Stomach smooth muscle (tissue), 2 donors: ENCODE results near the gene WBP4.

ENCODE experiments used
- H3K27ac ChIP-seq: one replicate; pipeline ENCODE4 v1.7.0; 2013; ENCODE audit warnings: mild to moderate bottlenecking, low read length, inconsistent platforms
- H3K27me3 ChIP-seq, 2 donors: one replicate each; pipeline ENCODE4 v1.7.0; 2013; ENCODE audit warnings: low read length in 2 of 2; ENCODE audit not compliant: insufficient read depth in 2 of 2, control insufficient read depth in 1 of 2
- H3K36me3 ChIP-seq, 2 donors: one replicate each; pipeline ENCODE4 v1.7.0; 2013; ENCODE audit warnings: low read length in 2 of 2; ENCODE audit not compliant: control insufficient read depth in 2 of 2, insufficient read depth in 2 of 2
- H3K4me1 ChIP-seq: one replicate; pipeline ENCODE4 v1.7.0; 2013; ENCODE audit warnings: low read length; ENCODE audit not compliant: control insufficient read depth, insufficient read depth
- H3K4me3 ChIP-seq, 2 donors: one replicate each; pipeline ENCODE4 v1.7.0; 2013; ENCODE audit warnings: low read length in 2 of 2
- H3K9ac ChIP-seq, 2 donors: one replicate each; pipeline ENCODE4 v1.7.0; 2013; ENCODE audit warnings: low read length in 2 of 2, mild to moderate bottlenecking in 1 of 2
- H3K9me3 ChIP-seq, 2 donors: one replicate each; pipeline ENCODE4 v1.7.0; 2013; ENCODE audit warnings: low read length in 2 of 2; ENCODE audit not compliant: control insufficient read depth in 2 of 2
- donor health status: healthy.
- donor health status: Pancreatic carcinoma.

Gene WBP4

DNA sequence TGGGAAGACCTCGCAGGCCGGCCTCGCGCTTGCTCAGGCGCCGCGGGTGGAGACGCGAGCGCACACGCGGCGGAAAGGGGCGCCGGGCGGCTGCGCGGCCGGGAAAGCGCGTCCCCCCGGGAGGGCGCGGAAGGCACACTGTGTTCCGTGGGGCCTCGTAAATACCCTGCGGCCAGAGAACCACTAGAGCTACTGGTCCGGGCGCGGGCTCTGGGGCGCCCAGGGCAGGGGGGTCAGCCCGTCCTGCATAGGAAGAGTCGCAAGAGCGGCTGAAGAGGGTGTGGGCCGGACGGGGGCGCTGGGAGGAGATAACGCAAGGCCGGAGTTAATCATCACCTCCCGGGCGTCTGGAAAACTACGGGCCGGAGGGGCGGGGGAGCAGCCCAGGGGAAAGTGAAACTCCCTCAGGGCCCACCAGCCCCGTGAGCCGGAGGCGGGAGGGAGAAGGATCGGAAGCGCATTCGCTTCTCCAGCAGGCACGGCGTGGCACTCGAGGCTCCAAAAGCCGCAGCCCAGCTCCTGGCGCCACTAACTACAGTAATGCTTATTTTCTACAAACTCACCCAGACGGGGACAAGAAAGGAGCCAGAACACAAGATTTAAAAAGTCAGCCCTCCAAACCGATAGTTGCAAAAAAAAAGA is 1.1 kb upstream of the WBP4 start:
- H3K27ac ChIP-seq: peak overlapping the region; percentile 90
- peak overlapping the region; percentile 89 to 93 for H3K9ac ChIP-seq
- no peaks in the 10 kb centered on the region for H3K9me3 ChIP-seq
- no peaks in the 10 kb centered on the region for H3K36me3 ChIP-seq
- H3K4me1 ChIP-seq: peaks cover 22% of the 10 kb centered on the region
- H3K4me3 ChIP-seq: peak overlapping the region; percentile 89 to 91
- H3K27me3 ChIP-seq: no peaks in the 10 kb centered on the region

DNA sequence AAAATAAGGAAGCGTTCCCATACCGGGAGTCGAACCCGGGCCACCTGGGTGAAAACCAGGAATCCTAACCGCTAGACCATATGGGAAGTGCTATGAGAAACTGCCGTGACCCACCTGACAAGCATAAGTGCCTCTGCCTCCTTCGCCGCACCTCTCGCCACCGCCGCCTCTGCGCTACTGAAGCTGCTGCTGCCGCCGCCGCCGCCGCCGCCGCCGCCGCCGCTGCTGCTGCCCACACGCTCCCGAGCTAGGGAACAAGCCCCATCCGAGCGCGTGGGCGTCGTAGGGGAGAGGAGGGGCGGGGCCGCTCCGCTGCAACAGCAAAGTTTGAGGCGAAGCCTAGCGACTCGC is 610 bp upstream of the WBP4 start:
- Histone ChIP-seq H3K9ac (peak overlapping the region; percentile 89 to 93), H3K27me3 (no peaks in the 10 kb centered on the region), H3K4me3 (peak overlapping the region; percentile 89 to 91), H3K27ac (peak overlapping the region; percentile 90), H3K9me3 (no peaks in the 10 kb centered on the region), H3K36me3 (peaks cover 0 to 3% of the 10 kb centered on the region in 2 donors), H3K4me1 (peaks cover 20% of the 10 kb centered on the region)

DNA sequence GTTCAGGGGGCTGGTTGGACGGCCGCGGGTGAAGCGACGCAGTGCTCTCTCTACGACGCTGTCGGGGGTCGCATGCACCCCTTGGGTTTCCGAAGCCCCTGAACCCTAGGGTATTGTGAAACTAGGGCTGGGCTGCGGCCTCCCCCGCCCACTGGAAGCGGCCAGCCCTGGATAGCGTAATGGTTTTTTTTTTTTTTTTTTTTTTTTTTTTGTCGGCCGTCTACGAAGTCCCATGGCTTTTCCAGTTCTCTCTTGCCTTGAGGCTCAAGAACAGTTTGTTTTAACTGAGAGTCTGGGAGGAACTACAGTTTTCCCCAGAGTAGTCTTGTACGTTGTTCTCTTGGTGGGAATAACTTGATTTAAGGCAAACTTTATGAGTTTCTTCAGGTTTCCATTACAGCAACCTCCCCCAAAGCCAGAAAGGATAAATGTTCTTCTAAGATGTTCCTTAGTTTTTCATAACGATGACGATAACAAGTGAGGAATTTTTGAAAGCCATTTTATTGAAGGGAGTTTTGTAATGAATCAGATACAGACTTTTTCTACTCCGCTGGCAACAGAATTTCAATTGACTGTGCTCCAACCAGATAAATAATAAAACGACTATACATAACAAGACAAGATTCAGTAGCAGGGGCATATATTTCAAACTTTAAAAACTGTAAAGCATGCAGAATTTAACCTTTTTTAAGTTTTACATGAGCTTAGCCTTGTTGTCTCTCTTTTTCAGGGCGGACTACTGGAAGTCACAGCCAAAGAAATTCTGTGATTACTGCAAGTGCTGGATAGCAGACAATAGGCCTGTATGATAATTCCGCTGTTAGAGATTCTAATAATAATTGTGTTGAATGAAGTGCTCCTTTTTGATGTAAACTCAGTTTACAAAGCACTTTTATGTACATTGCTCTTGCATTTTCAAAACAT is 867 bp downstream of the WBP4 start:
- H3K4me3 ChIP-seq: peak overlapping the region; percentile 89 to 91
- peak overlapping the region; percentile 90 for H3K27ac ChIP-seq
- peak overlapping the region; percentile 89 to 93 for H3K9ac ChIP-seq
- peaks cover 5 to 10% of the 10 kb centered on the region in 2 donors for H3K36me3 ChIP-seq
- H3K4me1 ChIP-seq: peaks cover 16% of the 10 kb centered on the region
- no peaks in the 10 kb centered on the region for H3K9me3 ChIP-seq
- H3K27me3 ChIP-seq: no peaks in the 10 kb centered on the region

DNA sequence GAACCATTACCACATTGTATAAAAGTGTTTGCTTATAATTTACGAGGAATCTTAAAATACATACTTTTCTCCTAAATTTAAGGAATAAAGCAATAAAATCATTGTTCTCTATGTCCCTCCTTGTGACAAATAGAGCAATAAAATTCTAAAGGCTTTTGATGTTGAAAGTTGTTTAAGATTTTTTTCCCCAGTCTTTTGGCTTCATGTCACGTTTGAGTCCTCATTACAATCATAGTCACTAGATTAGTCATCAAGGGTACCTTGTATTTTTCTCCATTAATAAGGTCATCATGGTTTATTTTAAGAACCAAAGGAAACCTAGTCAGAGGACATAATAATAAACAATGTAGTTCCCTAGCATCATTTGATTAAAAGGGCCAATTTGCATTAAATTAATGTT is 3.2 kb downstream of the WBP4 start:
- Histone ChIP-seq H3K4me3 (no peak overlapping the region), H3K9ac (peak overlapping the region in 1 of 2 donors; percentile 19), H3K36me3 (peaks cover 12 to 24% of the 10 kb centered on the region in 2 donors), H3K27ac (peak overlapping the region; percentile 3), H3K27me3 (no peaks in the 10 kb centered on the region), H3K4me1 (peaks cover 13% of the 10 kb centered on the region), H3K9me3 (no peaks in the 10 kb centered on the region)

DNA sequence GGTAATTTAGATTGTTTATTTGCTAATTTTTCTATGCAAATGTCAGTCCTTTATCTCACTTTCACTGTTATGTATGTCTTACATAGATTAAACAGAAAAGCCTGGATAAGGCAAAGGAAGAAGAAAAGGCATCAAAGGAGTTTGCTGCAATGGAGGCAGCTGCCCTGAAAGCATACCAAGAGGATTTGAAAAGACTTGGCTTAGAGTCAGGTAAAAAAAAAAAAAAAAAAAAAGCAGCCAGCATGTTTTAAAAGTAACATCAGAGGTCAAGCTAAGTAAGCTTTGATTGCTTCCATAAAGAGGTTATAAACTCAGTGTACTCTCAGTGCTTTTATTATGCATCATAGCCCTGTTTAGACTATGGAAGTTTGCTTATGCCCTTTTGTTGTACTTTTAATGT is 3.8 kb downstream of the WBP4 start:
- no peaks in the 10 kb centered on the region for H3K9me3 ChIP-seq
- peak overlapping the region in 1 of 2 donors; percentile 19 for H3K9ac ChIP-seq
- H3K36me3 ChIP-seq: peaks cover 14 to 27% of the 10 kb centered on the region in 2 donors
- peaks cover 13% of the 10 kb centered on the region for H3K4me1 ChIP-seq
- H3K27ac ChIP-seq: peak overlapping the region; percentile 3
- H3K4me3 ChIP-seq: no peak overlapping the region
- no peaks in the 10 kb centered on the region for H3K27me3 ChIP-seq

DNA sequence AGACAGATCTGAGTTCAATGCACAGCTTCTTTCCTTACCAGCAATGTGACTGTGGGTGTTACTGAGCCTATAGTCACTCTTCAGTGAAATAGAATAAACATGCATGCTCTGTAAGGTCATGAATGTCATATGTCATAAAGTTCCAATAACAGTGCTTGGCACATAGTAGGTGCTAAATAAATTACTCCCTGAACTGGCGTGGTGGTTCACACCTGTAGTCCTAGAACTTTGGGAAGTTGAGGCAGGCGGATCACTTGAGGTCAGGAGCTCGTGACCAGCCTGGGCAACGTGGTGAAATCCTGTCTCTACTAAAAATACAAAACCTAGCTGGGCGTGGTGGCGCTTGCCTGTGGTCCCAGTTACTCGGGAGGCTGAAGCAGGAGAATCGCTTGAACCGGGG is 13.2 kb downstream of the WBP4 start:
- H3K9me3 ChIP-seq: no peaks in the 10 kb centered on the region
- no peaks in the 10 kb centered on the region for H3K27me3 ChIP-seq
- no peaks in the 10 kb centered on the region for H3K4me1 ChIP-seq
- H3K36me3 ChIP-seq: peaks cover 34 to 64% of the 10 kb centered on the region in 2 donors
- H3K27ac ChIP-seq: no peak overlapping the region
- no peak overlapping the region for H3K9ac ChIP-seq
- no peak overlapping the region for H3K4me3 ChIP-seq

DNA sequence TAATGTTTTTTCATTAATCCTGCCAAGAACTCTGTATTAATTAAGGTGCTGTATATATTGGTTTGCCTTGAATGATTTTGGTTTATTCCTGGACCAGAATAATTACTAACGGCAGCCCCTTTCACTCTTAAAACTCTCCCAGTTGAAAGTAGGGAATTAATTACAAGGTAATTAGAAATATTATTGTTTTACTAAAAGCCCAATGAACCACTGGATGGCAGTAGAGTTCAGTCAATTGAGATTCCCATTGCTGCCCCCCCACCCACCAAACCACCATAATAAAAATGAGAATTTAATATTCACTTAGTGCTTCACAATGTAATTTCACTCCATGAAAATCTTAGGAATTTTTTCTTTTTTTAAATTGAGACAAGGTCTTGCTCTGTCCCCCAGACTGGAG is 13.7 kb downstream of the WBP4 start:
- Histone ChIP-seq H3K4me3 (no peak overlapping the region), H3K9me3 (no peaks in the 10 kb centered on the region), H3K9ac (no peak overlapping the region), H3K27me3 (no peaks in the 10 kb centered on the region), H3K36me3 (peaks cover 32 to 64% of the 10 kb centered on the region in 2 donors), H3K27ac (no peak overlapping the region), H3K4me1 (no peaks in the 10 kb centered on the region)

DNA sequence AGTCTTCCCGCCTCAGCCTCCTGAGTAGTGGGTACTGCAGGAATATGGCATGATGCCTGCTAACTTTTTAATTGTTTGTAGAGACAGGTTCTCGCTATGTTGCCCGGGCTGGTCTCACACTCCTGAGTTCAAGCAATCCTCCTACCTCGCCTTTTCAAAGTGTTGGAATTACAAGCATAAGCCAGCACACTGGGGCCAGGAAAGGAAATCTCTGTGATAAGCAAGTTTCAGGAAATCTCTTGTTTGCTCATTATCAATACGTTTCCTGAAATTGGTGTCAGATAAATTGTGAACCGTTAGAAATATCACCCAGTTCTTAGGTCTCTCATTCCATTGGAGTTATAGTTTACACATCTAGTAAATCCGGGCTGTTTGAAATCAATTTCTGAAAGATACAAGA is 14.2 kb downstream of the WBP4 start:
- Histone ChIP-seq H3K27ac (no peak overlapping the region), H3K4me3 (no peak overlapping the region), H3K36me3 (peaks cover 28 to 60% of the 10 kb centered on the region in 2 donors), H3K4me1 (no peaks in the 10 kb centered on the region), H3K27me3 (no peaks in the 10 kb centered on the region), H3K9me3 (no peaks in the 10 kb centered on the region), H3K9ac (no peak overlapping the region)

DNA sequence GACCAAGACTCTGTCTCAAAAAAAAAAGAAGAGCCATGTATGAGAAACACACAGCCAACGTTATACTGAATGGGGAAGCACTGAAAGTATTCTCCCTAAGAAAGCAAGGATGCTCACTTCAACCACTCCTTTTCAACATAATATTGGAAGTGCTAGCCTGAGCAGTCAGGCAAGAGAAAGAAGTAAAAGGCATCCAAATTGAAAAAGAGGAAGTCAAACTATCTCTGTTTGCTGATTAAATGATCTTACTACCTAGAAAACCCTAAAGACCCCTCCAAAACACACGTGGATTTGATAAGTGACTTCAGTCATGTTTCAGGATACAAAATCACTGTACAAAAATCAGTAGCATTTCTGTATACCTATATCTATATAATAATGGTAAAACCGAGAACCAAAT is 16.2 kb downstream of the WBP4 start:
- Histone ChIP-seq H3K9me3 (no peaks in the 10 kb centered on the region), H3K36me3 (peaks cover 27 to 54% of the 10 kb centered on the region in 2 donors), H3K4me1 (no peaks in the 10 kb centered on the region), H3K4me3 (no peak overlapping the region), H3K27ac (no peak overlapping the region), H3K9ac (no peak overlapping the region), H3K27me3 (no peaks in the 10 kb centered on the region)

DNA sequence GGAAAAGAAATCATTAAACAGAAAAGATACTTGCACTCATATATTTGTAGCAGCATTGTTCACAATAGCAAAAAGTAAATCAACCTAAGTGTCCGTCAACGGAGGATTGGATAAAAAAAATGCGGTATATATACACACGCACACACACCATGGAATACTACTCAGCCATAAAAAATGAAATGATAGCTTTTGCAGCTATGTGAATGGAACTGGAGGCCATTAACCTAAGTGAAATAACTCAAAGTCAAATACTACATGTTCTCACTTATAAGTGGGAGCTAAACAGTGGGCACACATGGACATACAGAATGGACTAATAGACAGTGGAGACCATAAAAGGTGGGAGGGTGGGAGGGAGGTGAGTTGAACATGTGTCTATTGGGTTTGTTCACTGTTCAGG is 18.4 kb downstream of the WBP4 start:
- Histone ChIP-seq H3K4me1 (no peaks in the 10 kb centered on the region), H3K4me3 (no peak overlapping the region), H3K9me3 (no peaks in the 10 kb centered on the region), H3K27ac (no peak overlapping the region), H3K36me3 (peaks cover 24 to 49% of the 10 kb centered on the region in 2 donors), H3K9ac (no peak overlapping the region), H3K27me3 (no peaks in the 10 kb centered on the region)
